Activated naive CD4-positive, alpha-beta T cell treated with Interleukin-2 at 50 U/mL for 16 hours (primary cell): ENCODE results near the gene LYPD8.
"Not testable (repeated sequence)": the region's sequence is repeated elsewhere in the genome, so short reads cannot be mapped to it uniquely, and the experiment has no call there.

Experiments used
- DNase-seq: peaks from one replicate; pipeline ENCODE4 v3.0.0-alpha.2; 2020

The LYPD8 gene, protein sequence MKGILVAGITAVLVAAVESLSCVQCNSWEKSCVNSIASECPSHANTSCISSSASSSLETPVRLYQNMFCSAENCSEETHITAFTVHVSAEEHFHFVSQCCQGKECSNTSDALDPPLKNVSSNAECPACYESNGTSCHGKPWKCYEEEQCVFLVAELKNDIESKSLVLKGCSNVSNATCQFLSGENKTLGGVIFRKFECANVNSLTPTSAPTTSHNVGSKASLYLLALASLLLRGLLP

GRCh38 chr1:248755517-248755916, at the start of gene LYPD8:
LYPD8 (minus strand) TSS chr1:248755759; CDS start chr1:248751081, 4,678 bp downstream.
- no peak for DNase-seq

GRCh38 chr1:248804771-248805681, 49.5 kb upstream of the LYPD8 start:
- DNase-seq, result no peak

GRCh38 chr1:248803501-248803900, 47.9 kb upstream of the LYPD8 start:
- not testable (repeated sequence) for DNase-seq

- no peak for DNase-seq
Observed at GRCh38 chr1:248802454-248802853, 46.9 kb upstream of the LYPD8 start.

DNA sequence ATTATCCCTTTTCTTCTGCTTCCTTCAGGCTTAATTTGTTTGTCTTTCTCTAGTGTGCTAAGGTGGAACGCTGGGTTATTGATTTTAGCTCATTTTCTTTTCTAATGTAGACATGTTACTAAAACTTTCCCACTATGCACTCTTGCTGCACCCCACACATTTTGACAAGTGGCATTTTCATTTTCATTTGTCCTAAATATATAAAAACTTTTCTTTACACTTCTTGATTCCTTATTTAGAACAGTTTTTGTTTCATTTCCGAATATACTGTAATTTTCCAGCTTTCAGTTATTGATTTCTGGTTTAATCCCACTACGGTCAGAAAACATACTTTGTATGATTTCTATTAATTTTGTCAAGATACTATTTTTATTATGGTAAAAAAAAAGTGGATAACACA, 44.9 kb upstream of the LYPD8 start:
- no peak for DNase-seq

DNA sequence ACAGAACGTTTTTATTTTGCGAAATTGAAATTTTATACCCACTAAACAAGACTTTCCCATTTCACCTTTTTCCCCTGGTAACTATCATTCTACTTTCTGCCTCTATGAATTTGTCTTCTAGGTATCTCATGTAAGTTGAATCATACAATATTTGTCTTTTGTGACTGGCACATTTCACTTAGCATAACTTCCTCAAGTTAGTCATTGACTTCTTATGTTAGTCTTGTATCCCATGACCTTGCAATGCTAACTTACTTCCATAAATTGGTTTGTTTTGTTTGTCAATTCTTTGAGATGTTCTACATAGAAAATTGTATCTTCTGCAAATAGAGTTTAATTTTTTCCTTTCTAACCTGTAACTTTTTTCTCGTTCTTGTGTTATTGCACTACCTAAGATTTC, 43.2 kb upstream of the LYPD8 start:
- DNase-seq, result no peak

- DNase-seq, result not testable (repeated sequence)
Observed at GRCh38 chr1:248794663-248795062, 39.1 kb upstream of the LYPD8 start.

- no peak for DNase-seq
Observed at GRCh38 chr1:248793592-248793991, 38.0 kb upstream of the LYPD8 start.

DNA sequence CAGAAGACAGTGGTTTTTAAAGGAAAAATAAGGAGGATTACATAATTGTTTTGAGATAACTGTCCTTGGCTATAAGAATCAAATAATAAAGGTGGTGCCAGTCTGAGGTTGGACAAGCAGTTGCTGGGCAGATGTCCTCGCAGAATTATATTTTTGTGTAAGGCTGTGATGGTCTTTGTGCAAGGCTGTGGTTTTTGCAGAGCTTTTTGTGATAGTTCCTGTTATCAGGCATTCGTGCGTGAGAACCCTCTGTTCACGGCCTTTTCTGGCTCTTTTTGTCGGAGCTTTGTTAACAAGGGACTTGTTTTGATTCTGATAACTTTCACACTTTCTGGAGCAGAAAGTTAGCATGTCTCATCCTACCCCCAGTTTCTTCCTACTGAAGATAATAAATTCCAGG, 36.8 kb upstream of the LYPD8 start:
- DNase-seq, result no peak

DNA sequence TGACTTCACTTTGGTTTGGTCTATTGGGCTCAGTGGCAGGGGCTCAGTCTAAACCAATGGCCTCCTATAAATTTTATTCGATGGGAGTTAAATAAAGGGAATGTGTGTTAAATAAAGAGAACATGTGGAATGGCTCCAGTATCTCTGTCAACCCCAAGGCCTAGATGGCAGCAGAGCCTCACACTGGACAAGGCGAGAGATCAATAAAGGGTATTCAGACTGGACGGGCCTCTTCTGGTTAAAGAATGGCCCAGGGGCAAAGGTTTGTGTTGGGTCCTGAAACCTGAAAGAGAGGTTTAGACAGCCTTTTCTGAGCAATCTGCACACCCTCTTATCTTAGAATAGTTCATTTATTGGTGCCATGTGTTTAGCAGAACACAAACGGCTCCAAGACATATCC, 35.5 kb upstream of the LYPD8 start:
- DNase-seq, result no peak

DNA sequence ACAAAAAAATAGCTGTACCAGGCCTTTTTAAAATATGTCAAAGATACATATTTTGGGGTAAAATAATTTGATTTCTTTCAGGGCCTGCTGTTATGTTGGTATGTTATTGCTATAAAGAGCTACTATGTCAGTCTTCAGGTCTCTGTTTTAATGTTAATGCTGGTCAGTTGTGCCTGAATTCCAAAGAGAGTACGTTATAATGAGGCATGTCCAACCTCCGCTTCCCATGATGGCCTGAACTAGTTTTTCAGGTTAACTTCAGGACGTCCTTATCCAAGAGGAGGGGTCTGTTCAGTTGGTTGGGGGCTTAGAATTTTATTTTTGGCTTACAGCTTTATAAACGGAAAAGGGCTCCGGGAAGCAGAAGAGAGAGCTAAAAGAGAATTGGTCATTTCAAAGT, 34.9 kb upstream of the LYPD8 start:
- DNase-seq, result no peak

- not testable (repeated sequence) for DNase-seq
Observed at GRCh38 chr1:248789337-248789736, 33.8 kb upstream of the LYPD8 start.

- DNase-seq, result no peak
Observed at GRCh38 chr1:248788327-248788726, 32.8 kb upstream of the LYPD8 start.

DNA sequence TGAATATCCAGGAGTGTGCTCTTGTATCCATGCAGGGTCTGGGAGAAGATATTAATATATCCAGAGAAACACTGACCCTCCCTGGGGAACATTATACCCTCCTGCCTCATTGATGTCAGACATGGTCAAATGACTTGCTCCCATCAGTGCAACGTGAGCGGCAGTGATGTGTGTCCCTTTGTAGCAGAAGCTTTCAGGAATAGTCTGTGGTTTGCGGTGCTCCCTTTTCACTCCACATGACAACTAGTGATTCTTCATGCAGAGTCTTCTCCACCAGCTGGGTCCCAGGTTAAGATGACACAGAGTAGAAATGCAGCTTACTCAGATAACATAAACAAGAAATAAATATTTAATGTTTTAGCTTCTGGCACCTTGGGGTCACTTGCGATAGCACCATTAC, 31.9 kb upstream of the LYPD8 start:
- DNase-seq, result no peak

GRCh38 chr1:248786156-248786555, 30.6 kb upstream of the LYPD8 start:
- DNase-seq, result no peak

DNA sequence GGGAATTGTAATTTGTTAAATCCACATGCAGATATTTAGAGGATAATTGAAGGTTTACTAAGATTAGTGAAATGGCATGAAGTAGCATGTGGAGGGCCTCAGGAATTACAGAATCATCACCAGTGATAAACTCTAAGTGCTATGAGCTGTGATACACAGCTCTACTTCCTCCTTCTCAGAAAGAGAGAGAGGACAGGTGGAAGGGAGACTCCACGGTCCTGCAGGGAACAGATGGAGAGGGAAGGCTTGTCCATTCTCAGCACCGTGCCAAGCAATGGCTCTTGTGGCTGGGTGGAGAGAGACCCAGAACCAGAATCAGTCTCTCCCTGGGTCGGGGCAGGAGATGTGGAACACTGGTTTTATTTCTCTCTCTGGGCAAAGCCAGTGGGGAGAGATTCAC, 27.8 kb upstream of the LYPD8 start:
- DNase-seq, result no peak

GRCh38 chr1:248782416-248783141, 27.0 kb upstream of the LYPD8 start:
- no peak for DNase-seq

DNA sequence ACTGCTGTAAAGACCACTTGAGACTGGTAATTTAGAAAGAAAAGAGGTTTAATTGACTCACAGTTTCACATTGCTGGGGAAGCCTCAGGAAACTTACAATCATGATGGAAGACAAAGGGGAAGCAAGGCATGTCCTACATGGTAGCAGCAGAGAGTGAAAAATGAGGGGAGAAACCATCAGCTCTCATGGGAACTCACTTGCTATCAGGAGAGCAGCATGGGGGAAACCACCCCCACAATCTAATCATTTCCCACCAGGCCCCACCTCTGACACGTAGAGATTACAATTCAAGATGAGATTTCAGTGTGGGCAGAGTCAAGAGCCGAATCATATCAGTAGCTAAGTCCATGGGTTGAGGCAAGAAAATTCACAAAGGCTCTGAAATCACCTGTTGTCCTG, 23.8 kb upstream of the LYPD8 start:
- no peak for DNase-seq

GRCh38 chr1:248778906-248779305, 23.3 kb upstream of the LYPD8 start:
- DNase-seq, result no peak

- no peak for DNase-seq
Observed at GRCh38 chr1:248776991-248777390, 21.4 kb upstream of the LYPD8 start.

GRCh38 chr1:248775441-248775840, 19.9 kb upstream of the LYPD8 start:
- DNase-seq, result no peak

GRCh38 chr1:248759644-248760043, 4.1 kb upstream of the LYPD8 start:
- DNase-seq, result no peak

- DNase-seq, result no peak
Observed at GRCh38 chr1:248758352-248758751, 2.8 kb upstream of the LYPD8 start.

GRCh38 chr1:248757784-248758195, 2.2 kb upstream of the LYPD8 start:
- no peak for DNase-seq
